Measurements from ENCODE around the gene AGPAT1.

Gene AGPAT1

GRCh38 chr6:32208996-32209395, 33.1 kb upstream of the AGPAT1 start:
- DNase-seq (ENCODE audit: low spot score): no peak
- TF ChIP-seq, protein P1, sequence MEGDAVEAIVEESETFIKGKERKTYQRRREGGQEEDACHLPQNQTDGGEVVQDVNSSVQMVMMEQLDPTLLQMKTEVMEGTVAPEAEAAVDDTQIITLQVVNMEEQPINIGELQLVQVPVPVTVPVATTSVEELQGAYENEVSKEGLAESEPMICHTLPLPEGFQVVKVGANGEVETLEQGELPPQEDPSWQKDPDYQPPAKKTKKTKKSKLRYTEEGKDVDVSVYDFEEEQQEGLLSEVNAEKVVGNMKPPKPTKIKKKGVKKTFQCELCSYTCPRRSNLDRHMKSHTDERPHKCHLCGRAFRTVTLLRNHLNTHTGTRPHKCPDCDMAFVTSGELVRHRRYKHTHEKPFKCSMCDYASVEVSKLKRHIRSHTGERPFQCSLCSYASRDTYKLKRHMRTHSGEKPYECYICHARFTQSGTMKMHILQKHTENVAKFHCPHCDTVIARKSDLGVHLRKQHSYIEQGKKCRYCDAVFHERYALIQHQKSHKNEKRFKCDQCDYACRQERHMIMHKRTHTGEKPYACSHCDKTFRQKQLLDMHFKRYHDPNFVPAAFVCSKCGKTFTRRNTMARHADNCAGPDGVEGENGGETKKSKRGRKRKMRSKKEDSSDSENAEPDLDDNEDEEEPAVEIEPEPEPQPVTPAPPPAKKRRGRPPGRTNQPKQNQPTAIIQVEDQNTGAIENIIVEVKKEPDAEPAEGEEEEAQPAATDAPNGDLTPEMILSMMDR (IDR thresholded peaks at IDR 0.05; ENCODE audit: extremely low read depth, missing control alignments): no peak

DNA sequence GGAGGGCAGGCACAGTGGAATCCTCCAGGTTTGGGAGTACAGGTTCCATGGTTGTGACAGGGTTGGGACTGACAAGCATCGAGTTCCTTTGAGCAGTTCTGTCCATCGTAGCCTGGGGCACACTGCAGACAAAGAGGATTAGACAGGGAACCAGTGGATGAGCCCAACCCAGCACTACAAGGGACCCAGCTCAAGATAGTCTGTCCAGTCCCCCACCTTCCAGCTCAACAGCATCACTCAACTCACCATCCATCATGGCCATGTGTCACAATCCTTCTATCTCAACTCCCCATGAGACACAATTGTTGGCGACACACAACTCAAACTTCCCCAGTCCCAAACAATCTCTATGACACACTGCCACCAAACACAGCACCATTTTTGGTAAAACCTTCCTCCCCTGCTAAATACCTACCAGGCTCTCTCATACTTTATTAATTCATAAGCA, 28.4 kb upstream of the AGPAT1 start:
- DNase-seq (ENCODE audit: low spot score): no peak
- TF ChIP-seq, protein P1 (IDR thresholded peaks at IDR 0.05; ENCODE audit: extremely low read depth, missing control alignments): no peak

GRCh38 chr6:32203426-32204267, 27.8 kb upstream of the AGPAT1 start:
- DNase-seq (ENCODE audit: low spot score): no peak
- TF ChIP-seq, protein P1 (IDR thresholded peaks at IDR 0.05; ENCODE audit: extremely low read depth, missing control alignments): no peak

- TF ChIP-seq, protein P1 (IDR thresholded peaks at IDR 0.05; ENCODE audit: extremely low read depth, missing control alignments): no peak
Observed at GRCh38 chr6:32202186-32202585, 26.3 kb upstream of the AGPAT1 start.

GRCh38 chr6:32200711-32201475, 25.0 kb upstream of the AGPAT1 start:
- TF ChIP-seq, protein P1 (IDR thresholded peaks at IDR 0.05; ENCODE audit: extremely low read depth, missing control alignments): no peak
- DNase-seq (ENCODE audit: low spot score): no peak

More at GRCh38 chr6:32202186-32202585, 26.3 kb upstream of the AGPAT1 start:
- DNase-seq (ENCODE audit: low spot score): no peak

DNA sequence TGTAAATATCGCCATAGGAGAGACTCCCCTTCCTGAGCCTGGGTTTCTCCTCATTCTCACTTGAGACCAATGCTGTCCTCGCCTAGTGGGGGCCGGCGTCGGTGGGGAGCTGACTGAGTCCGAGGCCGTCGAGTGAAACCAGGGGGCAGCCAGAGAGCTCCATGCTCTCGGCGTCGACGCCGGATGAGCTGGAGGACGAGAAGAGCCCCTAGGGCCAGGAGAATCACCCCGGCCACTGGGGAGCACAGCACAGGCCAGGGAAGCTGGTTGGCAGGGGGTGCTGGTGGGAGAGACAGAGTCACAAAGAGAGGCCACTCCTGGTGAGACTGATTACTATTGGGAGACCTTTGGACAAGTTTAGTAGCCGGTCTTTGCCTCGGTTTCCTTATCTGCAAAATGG, 23.0 kb upstream of the AGPAT1 start:
- no peak for DNase-seq (ENCODE audit: low spot score)
- TF ChIP-seq, protein P1 (IDR thresholded peaks at IDR 0.05; ENCODE audit: extremely low read depth, missing control alignments): no peak

GRCh38 chr6:32198345-32198696, 22.4 kb upstream of the AGPAT1 start:
- no peak for DNase-seq (ENCODE audit: low spot score)
- TF ChIP-seq, protein P1 (IDR thresholded peaks at IDR 0.05; ENCODE audit: extremely low read depth, missing control alignments): no peak

All from GM20000 (cell line).